Stimulated activated CD4-positive, alpha-beta T cell treated with anti-CD3 and anti-CD28 coated beads, Interleukin-2, amount 100 ng/mL, for 4 hours (primary cell): Measurements from ENCODE around the gene TRIM16.
"Not testable (repeated sequence)": the region's sequence is repeated elsewhere in the genome, so short reads cannot be mapped to it uniquely, and the experiment has no call there.

Experiments
- DNase-seq: peaks from one replicate; pipeline ENCODE4 v3.0.0-alpha.2; 2020; ENCODE audit warnings: low read depth

Gene TRIM16

DNA sequence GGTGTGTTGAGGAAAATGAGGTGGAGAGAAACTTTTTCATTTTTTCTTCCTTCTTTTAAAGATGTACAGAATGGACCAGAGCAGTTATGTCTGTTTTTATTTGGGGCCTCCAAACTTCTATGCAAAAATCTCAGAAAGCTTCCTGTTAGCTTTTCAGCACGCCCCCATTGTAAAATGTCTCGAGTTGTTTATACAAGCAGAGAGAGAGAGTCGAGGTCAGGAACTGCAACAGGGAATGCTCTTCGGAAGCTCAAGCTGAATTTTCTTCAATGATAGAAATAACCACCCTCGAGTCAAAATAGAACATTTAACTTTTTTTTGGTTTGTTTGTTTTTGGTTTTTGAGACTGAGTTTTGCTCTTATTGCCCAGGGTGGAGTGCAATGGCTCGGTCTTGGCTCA, 68.3 kb downstream of the TRIM16 start:
- DNase-seq: not testable (repeated sequence)

DNA sequence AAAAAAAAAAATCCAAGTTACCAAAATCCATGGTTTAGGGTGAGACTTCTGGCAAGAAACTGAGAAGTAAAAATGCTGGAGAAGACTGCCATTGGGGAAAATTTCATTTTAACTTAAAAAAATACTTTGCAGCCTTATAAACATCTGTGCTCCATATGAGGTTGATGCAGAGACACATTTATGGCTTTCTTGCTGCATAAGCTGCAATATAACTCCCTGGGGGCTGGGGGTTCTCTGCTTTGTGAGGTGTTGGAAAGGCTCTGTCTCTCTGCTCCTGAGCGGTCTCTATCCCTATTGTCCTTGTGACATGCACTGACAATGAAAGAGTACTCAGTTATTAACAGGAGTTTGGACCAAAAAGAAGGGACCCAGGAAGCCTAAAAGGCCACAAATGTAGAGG, 71.0 kb downstream of the TRIM16 start:
- not testable (repeated sequence) for DNase-seq

DNA sequence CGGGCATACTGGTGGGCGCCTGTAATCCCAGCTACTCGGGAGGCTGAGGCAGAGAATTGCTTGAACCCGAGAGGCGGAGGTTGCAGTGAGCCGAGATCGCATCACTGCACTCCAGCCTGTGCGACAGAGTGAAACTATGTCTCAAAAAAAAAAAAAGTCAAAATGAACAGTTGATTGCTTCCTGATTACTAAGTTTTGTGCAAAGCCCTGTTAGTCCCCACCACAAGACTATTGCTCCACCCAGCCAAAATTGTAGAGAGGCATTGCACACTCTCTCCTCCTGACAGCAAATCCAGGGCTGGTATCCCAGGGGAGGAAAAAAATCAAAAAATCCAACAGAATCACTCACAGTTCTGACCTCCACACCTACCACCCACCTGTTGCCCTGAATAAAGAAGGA, 91.2 kb downstream of the TRIM16 start:
- DNase-seq: not testable (repeated sequence)

DNA sequence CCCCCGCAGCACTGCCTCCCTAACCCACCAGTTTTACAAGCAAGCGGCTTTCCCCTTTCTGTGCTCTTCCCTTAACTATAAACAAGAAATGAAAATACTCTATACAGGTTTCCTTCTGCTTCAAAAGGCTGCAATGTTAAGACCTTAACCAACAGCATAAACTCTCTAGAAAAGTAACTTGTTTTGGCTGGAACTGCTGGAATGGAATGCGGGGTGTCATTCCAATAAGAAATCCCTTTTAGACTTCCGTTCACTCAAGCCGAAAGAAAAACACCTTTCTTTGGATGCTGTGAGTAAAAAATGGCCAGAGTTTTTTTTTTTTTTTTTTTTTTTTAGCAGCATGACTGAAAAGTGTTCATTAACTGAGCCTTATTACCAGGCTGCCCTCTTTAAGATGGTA, 92.1 kb downstream of the TRIM16 start:
- not testable (repeated sequence) for DNase-seq

DNA sequence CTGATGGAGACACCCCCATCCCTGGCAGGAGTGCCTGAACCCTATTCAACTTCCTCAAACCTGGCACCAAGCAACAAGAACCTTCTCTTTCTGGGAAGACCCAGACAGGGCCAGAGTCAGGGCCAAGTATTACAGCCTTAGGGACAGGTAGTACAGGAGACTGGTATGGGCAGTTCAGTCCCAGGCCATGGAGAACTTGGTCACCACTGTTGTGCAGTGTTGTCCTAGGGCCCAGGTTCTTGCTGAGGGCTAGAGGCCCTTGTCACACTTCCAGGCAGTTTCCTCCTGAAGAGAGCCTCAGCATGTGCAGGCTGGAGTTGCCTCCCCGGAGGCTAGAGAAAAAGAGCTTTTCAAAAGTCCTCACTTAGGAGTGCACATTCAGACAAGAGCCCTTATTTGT, 93.3 kb downstream of the TRIM16 start:
- not testable (repeated sequence) for DNase-seq

DNA sequence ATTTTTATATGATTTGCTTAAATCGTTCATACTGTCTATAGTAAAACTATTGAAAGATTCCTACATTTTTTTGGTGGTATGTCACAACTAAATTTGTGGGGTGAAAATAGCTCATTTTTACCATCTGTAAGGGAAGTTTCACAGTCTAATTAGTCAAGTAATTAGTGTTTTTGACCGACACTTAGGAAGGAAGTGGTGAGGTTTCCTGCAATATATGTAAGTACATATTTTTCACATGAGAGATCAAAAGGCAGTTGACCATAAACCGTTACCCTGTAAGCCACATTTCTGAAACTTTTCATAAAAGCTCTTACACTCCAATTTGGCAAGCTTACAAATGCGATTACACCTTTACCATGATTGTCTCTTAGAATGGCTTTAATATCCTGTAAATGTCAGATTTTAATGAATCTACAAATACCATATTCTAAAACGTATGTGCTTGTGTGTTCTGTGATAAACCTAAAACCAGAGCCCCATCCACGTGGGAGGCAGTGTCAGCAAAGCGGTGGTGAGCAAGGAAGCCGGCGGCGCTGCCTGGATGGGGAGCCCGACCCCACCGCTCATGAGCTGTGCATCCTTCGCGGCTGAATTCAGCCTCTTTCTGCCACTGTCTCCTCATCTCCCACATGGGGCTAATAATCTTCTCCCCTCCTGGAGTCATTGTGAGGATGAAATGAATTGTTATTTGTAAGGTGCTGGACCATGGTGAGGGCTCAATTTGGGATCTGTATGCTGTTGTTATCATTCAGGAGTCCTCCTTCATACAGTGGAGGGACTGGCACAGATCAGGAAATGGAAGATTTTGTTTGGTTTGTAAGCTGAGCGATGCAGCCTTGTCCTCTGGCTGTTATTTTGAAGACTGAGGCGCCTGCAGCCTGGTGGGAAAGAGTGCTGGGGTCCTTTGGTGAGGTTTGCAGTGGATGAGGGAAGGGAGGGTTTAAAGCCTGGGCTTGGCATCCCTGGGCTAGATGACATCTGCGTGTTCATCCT, 94.3 kb downstream of the TRIM16 start:
- not testable (repeated sequence) for DNase-seq

DNA sequence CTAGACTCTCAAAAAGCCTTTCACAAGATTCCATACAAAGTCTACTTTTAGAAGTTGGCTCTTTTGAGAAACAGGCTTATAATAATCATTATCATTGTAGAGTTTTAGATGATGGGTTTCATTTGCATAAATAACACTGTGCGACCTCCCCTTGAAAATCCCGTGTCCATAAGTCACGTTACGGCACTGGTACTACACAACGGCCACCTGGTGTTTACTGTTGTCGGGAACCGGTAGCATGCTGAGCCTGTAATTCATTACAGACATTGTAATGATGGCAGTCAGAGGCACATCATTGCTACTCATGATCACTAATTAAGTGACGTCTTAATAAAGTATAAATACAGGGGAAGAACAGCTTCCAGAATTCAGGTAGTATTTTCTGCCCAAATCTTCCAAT, 96.1 kb downstream of the TRIM16 start:
- not testable (repeated sequence) for DNase-seq

DNA sequence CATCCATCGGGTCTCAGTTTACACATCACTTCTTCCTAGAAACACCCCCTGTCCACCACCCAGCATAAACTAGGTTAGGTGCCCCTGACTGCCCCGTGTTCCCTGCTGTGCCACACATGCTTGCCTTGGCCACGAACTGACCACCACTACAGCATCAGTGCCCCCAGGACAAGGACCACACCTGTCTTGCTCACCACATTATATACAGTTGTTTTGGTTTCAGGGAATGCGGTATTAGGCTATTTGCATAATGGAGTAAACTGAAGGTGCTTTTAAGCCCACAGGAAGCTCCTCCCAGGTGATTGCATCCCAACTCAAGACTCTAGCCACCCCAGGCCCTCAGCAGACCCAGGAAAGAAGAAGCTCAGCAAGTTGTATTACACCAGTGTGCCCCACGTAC, 100.8 kb downstream of the TRIM16 start:
- not testable (repeated sequence) for DNase-seq

DNA sequence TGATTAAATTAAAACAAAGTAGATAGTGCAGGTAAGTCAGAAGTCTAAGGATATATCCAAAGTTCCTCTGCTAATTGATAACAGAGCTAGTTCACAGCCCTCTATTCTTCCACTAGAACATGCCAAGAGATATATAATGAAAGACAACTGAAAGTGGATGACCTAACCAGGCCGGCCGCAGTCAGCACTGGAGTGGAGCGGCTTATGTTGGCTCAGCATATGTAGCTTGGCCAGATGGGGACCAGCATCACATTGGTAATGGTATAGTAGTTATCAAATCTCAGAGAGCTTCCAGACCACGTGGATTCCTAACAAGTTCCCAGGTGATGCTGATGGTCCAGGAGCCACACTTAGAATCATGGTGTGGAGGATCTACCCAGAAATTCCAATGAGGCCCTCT, 102.6 kb downstream of the TRIM16 start:
- not testable (repeated sequence) for DNase-seq
